PFSK-1 (cell line): Measurements from ENCODE around the gene IGF2BP2.

Experiments used
- FOXP2 ChIP-seq: optimal IDR thresholded peaks from 2 replicates; pipeline ENCODE3; 2011; ENCODE audit warnings: borderline replicate concordance, control low read depth, inconsistent platforms; ENCODE audit not compliant: insufficient read depth; ENCODE audit errors: extremely low read length, extremely low read depth
- POLR2AphosphoS5 ChIP-seq: IDR thresholded peaks from 2 replicates; pipeline ENCODE4 v1.6.1; 2012; ENCODE audit warnings: low read depth, mild to moderate bottlenecking, control low read depth, low read length, moderate library complexity
- REST ChIP-seq, 2 experiments: IDR thresholded peaks; 2 replicates each; pipeline versions ENCODE4 v1.6.1 to v1.8.0; 2011 to 2012; ENCODE audit warnings: low read depth in 2 of 2, low read length in 2 of 2, control low read depth in 1 of 2, inconsistent platforms in 1 of 2, mild to moderate bottlenecking in 1 of 2, moderate library complexity in 1 of 2; ENCODE audit not compliant: insufficient read depth in 1 of 2
- SIN3A ChIP-seq: IDR thresholded peaks from 2 replicates; pipeline ENCODE4 v1.6.1; 2012; ENCODE audit warnings: mild to moderate bottlenecking, low read length, moderate library complexity, borderline replicate concordance; ENCODE audit not compliant: insufficient read depth
- TAF1 ChIP-seq: IDR thresholded peaks from 2 replicates; pipeline ENCODE4 v1.6.1; 2012; ENCODE audit warnings: low read length, control low read depth, borderline replicate concordance; ENCODE audit not compliant: insufficient read depth

IGF2BP2 gene

GRCh38 chr3:185770109-185770508, 54.7 kb downstream of the IGF2BP2 start:
- no peak for TF ChIP-seq FOXP2
- no peak for TF ChIP-seq TAF1
- no peak for TF ChIP-seq REST (IDR thresholded peaks at IDR 0.05; ENCODE audit: insufficient read depth in 1 of 2, low read depth in 2 of 2, low read length in 2 of 2)
- TF ChIP-seq SIN3A = no peak
- no peak for TF ChIP-seq POLR2AphosphoS5

GRCh38 chr3:185767002-185767688, 57.7 kb downstream of the IGF2BP2 start:
- TF ChIP-seq SIN3A (no peak), TAF1 (no peak), FOXP2 (no peak), POLR2AphosphoS5 (no peak), REST (IDR thresholded peaks at IDR 0.05; ENCODE audit: insufficient read depth in 1 of 2, low read depth in 2 of 2, low read length in 2 of 2) (no peak)

DNA sequence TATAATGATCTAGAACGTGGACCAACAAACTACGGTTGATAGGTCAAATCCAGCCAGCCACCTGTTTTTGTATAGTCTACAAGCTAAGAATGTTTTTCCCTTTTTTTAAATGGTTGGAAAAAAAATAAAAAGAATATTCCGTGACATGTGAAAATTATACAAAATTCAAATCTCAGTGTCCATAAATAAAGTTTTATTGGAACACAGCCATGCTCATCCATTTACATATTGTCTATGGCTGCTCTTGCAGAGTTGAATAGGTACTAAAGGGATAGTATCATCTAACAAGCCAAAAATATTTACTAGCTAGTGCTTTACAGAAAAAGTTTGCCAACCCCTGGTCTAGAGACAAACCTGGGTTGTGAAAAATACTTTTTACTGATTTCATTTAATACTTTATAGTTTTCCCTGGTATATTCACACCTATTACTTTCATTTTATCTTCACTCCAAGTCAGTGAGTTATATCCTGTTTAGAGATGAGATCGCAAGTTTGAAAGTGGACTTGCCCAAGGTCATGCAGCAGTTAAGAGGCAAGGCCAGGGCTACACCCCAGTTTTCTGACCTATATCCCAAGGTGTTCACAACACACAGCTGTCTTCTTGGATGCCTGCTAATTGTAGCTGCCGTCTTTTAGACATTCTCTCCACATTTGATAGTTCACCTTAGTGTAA, 58.4 kb downstream of the IGF2BP2 start:
- no peak for TF ChIP-seq POLR2AphosphoS5
- no peak for TF ChIP-seq TAF1
- TF ChIP-seq REST (IDR thresholded peaks at IDR 0.05; ENCODE audit: insufficient read depth in 1 of 2, low read depth in 2 of 2, low read length in 2 of 2) = no peak
- no peak for TF ChIP-seq FOXP2
- TF ChIP-seq SIN3A = no peak

DNA sequence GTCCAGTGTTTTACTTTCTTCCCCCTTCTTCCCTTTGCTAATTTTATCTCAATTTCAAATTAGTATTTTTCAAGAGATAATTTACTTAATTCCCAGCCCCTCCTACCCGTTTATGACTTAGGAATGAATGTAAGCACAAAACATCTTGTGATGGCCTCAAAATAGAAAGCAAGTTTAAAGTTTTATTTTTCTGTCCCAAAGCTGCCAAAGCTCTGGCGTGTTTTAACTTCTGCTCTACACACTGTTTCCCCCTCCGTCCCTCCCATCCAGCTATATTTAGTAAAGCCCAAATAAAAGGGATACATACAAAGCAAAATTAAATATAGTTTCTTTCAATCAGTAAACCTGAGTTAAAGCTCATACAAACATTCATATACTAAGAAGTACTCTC, 59.9 kb downstream of the IGF2BP2 start:
- no peak for TF ChIP-seq TAF1
- TF ChIP-seq SIN3A = no peak
- no peak for TF ChIP-seq FOXP2
- TF ChIP-seq POLR2AphosphoS5 = no peak
- TF ChIP-seq REST (IDR thresholded peaks at IDR 0.05; ENCODE audit: insufficient read depth in 1 of 2, low read depth in 2 of 2, low read length in 2 of 2) = no peak
